Glomerular visceral epithelial cell (primary cell): ENCODE results near the gene CDC40.
"Not testable (repeated sequence)": the region's sequence is repeated elsewhere in the genome, so short reads cannot be mapped to it uniquely, and the experiment has no call there.

Experiments
- DNase-seq: peaks from one replicate; pipeline ENCODE4 v3.0.0-alpha.2; 2016; ENCODE audit errors: extremely low spot score

Gene CDC40

GRCh38 chr6:110201151-110201884 is 21.1 kb downstream of the CDC40 start:
- no peak for DNase-seq

- DNase-seq = no peak
These were observed 27.4 kb downstream of the CDC40 start for GRCh38 chr6:110207652-110208051.

DNA sequence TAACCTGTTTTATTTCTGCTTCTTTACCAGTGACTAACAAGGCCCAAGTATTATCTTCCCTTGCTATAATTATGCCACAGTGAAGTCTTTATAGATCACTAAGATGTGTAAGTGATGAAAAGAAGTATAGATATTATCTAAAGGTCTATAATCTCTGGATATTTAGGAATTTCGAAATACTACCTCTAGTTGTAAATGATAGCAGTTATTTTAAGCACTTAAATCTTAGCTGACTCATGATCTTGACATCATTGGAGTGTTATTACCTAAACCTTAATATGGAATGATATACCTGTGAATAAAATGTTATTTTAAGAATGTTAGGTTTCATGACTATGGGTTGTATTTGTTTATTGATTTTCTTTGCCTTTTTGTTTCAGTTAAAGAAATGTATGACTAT is 31.5 kb downstream of the CDC40 start:
- DNase-seq = no peak

GRCh38 chr6:110214338-110214737 is 34.1 kb downstream of the CDC40 start:
- DNase-seq = no peak

GRCh38 chr6:110216140-110216539 is 35.9 kb downstream of the CDC40 start:
- no peak for DNase-seq

DNA sequence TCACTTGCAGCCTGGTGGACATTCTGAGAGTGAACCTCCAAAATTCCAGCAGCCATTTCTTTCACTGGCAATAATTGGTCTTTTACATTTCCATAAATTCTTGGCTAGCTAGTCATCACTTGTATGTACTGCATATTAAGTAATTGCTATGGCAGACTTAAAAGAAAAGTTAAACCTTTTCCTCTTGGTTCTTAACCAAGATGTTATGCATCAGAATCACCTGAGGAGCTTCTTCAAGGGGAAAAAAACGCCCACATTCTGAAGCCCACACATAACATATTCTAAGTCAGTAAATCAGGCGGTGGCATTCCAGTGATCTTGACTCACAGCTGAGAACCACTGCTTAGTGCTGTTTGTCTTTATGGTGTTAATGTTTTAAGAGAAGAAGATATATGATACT is 37.0 kb downstream of the CDC40 start:
- DNase-seq = peak; percentile 20

GRCh38 chr6:110221738-110222137 is 41.5 kb downstream of the CDC40 start:
- no peak for DNase-seq

GRCh38 chr6:110226261-110226660 is 46.0 kb downstream of the CDC40 start:
- no peak for DNase-seq

- no peak for DNase-seq
These were observed 52.2 kb downstream of the CDC40 start for GRCh38 chr6:110232450-110232849.

GRCh38 chr6:110233770-110234374 is 53.6 kb downstream of the CDC40 start:
- no peak for DNase-seq

- not testable (repeated sequence) for DNase-seq
These were observed 55.8 kb downstream of the CDC40 start for GRCh38 chr6:110236007-110236406.

GRCh38 chr6:110239526-110240274 is 59.5 kb downstream of the CDC40 start:
- DNase-seq = no peak

GRCh38 chr6:110244621-110245020 is 64.4 kb downstream of the CDC40 start:
- DNase-seq = not testable (repeated sequence)

GRCh38 chr6:110246378-110246777 is 66.2 kb downstream of the CDC40 start:
- no peak for DNase-seq

GRCh38 chr6:110246900-110247546 is 66.8 kb downstream of the CDC40 start:
- DNase-seq = no peak

- no peak for DNase-seq
These were observed 69.8 kb downstream of the CDC40 start for GRCh38 chr6:110250058-110250457.

DNA sequence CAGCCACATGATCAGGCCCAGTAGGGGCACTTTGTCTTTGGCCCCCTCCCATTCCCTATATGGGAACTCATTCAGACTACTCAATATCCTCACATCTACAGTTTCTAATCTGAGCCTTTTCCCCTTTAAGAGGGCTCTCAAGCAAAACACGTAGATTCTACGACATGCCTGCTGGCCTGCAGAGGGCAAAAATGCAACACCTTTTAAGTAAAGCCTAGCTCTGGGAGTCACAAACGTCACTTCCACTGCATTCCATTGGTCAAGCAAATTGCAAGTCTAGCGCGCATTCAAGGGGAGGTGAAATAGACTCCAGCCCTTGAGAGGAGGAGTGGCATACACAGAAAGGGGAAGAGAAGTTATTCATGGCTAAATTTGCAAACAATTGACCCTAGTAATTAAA is 70.6 kb downstream of the CDC40 start:
- DNase-seq = no peak

DNA sequence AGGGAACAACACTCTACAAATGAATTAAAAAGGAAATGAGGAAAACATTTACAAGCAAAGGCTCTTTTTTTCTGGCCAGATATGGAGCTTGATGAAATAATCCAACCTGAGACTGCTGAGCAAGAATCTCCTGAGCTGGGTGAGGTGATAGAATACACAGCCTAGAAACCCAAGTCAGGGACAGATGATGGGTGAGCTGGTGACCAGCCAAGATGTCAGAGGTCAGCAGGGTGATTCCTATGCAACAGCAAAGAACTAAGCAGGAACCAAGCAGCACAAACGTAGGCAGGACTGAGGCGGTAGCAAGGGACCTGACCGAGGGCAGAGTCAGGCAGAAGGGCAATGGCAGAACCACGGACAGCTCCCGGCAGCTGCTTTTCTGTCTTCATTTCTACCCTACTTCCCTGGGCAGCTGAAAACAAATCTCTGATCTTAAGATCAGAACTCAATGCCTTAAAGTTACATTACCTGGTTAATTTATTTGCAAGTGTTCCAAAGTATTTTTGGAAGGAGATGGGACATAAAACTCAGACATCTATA is 75.1 kb downstream of the CDC40 start:
- DNase-seq = peak; percentile 30

- no peak for DNase-seq
These were observed 76.1 kb downstream of the CDC40 start for GRCh38 chr6:110256366-110256765.

DNA sequence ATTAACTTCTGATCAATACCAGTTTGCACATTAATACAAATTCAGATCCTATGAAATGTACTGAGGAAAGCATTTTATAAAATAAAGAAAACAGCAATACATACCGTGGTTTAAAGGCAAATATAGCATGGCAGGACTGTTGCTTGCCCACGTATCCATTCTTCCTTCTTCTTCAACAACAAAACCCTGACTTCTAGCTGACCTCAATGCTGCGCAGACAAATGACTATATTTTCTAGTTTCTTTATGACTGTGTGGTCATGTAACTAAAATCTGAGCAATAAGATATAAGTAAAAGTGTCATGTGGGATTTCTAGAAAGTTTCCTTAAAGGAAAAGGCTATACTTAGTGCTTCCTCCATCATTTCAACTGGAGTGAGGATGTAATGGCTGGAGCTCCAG is 85.0 kb downstream of the CDC40 start:
- no peak for DNase-seq

DNA sequence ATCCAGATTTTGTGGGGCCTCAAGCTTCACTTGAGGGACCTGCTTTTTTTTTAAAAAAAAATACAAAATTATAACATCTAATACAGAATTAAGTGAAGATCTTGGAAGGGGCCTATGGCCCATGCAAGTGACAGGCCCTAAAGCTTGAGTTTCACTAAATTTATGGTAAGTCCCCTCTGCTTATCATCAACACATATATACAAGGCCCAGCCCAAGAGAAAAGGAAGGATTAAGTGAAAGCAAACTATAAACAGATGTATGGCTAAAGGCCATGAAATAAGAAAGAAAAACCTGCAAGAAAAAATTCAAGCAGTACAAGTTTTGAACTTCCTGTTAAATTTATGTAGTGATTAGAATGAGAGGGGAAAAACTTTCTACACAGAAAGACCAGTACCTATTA is 86.8 kb downstream of the CDC40 start:
- DNase-seq = no peak

- DNase-seq = no peak
These were observed 89.4 kb downstream of the CDC40 start for GRCh38 chr6:110269623-110270022.
